ENCODE measurements around the gene DPYSL4.
A peak's percentile ranks its signal among the peaks of the same experiment; 100 is the strongest.

DPYSL4 gene

GRCh38 chr10:132248455-132249225 lies 61.9 kb downstream of the DPYSL4 start:
- peak in 1 of 4 experiments; percentile 44 for DNase-seq

GRCh38 chr10:132249226-132249724 lies 62.5 kb downstream of the DPYSL4 start:
- DNase-seq: no peak

GRCh38 chr10:132249824-132250375 lies 63.2 kb downstream of the DPYSL4 start:
- DNase-seq: no peak

GRCh38 chr10:132250481-132251475 lies 64.0 kb downstream of the DPYSL4 start:
- no peak for DNase-seq

GRCh38 chr10:132251928-132252327 lies 65.2 kb downstream of the DPYSL4 start:
- no peak for DNase-seq

- DNase-seq: no peak
These were observed 65.7 kb downstream of the DPYSL4 start for GRCh38 chr10:132252412-132252811.

GRCh38 chr10:132253092-132253687 lies 66.4 kb downstream of the DPYSL4 start:
- no peak for DNase-seq

GRCh38 chr10:132254841-132255240 lies 68.1 kb downstream of the DPYSL4 start:
- no peak for DNase-seq
